Kidney tubule cell (primary cell): ENCODE data around the gene PLXNA2.
A peak's percentile ranks its signal among the peaks of the same experiment; 100 is the strongest.

ENCODE experiments used
- DNase-seq: peaks from one replicate; pipeline ENCODE4 v3.0.0-alpha.2; 2018; ENCODE audit warnings: low spot score

Gene PLXNA2

GRCh38 chr1:208093754-208094719, 150.1 kb downstream of the PLXNA2 start:
- DNase-seq, result peak; percentile 71

- no peak for DNase-seq
Observed at GRCh38 chr1:208093046-208093445, 151.1 kb downstream of the PLXNA2 start.

GRCh38 chr1:208090388-208091301, 153.5 kb downstream of the PLXNA2 start:
- no peak for DNase-seq

GRCh38 chr1:208089761-208090370, 154.3 kb downstream of the PLXNA2 start:
- no peak for DNase-seq

- no peak for DNase-seq
Observed at GRCh38 chr1:208089149-208089548, 155.0 kb downstream of the PLXNA2 start.

- no peak for DNase-seq
Observed at GRCh38 chr1:208088319-208088718, 155.9 kb downstream of the PLXNA2 start.

GRCh38 chr1:208085655-208086515, 158.3 kb downstream of the PLXNA2 start:
- peak; percentile 32 for DNase-seq

- DNase-seq, result no peak
Observed at GRCh38 chr1:208084764-208085163, 159.4 kb downstream of the PLXNA2 start.

GRCh38 chr1:208084220-208084619, 160.0 kb downstream of the PLXNA2 start:
- DNase-seq, result no peak

GRCh38 chr1:208083715-208084085, 160.5 kb downstream of the PLXNA2 start:
- no peak for DNase-seq

- DNase-seq, result no peak
Observed at GRCh38 chr1:208083016-208083714, 161.0 kb downstream of the PLXNA2 start.

- no peak for DNase-seq
Observed at GRCh38 chr1:208081972-208082371, 162.2 kb downstream of the PLXNA2 start.

GRCh38 chr1:208080396-208081286, 163.5 kb downstream of the PLXNA2 start:
- DNase-seq, result no peak

GRCh38 chr1:208079161-208079560, 165.0 kb downstream of the PLXNA2 start:
- DNase-seq, result no peak

GRCh38 chr1:208078752-208079151, 165.4 kb downstream of the PLXNA2 start:
- DNase-seq, result no peak

- DNase-seq, result no peak
Observed at GRCh38 chr1:208077232-208078075, 166.7 kb downstream of the PLXNA2 start.

GRCh38 chr1:208074353-208074752, 169.8 kb downstream of the PLXNA2 start:
- no peak for DNase-seq

GRCh38 chr1:208071435-208072031, 172.7 kb downstream of the PLXNA2 start:
- DNase-seq, result peak; percentile 43
